Activated CD8-positive, alpha-beta memory T cell treated with anti-CD3 and anti-CD28 coated beads for 4 hours (primary cell): ENCODE data around the gene BATF.

Experiments used
- DNase-seq, 2 donors: peaks; one replicate each; pipeline ENCODE4 v3.0.0-alpha.2; 2020; ENCODE audit warnings: low read depth in 2 of 2

BATF gene

DNA sequence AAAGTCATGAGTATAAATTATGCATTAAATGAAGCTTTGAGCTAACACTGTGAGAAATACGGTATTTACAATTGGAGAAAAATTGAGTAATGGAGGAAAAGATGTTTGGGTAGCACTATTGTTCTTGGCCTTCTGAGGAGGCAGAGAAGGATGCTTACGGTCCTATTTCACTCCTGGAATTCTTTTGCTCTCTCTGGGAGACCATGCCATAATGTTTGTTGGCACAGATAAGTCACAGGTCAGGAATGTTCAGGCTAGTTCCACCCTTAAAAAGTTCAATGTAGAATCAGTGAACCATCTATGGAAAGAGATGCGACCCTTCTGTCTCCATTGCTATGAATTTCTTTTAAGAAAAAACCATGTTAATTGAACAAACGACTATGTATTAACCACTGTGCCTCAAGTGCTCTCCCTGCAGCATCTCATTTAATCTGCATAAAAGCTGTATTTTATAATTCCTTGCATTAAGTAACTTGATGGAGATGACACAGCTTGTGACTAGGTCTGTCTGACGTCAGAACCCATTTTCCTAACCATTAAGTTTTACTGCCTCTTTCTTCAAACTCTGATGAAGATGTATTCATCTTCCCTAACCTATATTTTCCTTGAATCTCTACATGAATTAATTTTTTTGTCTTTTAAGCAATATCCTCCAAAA is 9.5 kb downstream of the BATF start:
- DNase-seq, result no peak

DNA sequence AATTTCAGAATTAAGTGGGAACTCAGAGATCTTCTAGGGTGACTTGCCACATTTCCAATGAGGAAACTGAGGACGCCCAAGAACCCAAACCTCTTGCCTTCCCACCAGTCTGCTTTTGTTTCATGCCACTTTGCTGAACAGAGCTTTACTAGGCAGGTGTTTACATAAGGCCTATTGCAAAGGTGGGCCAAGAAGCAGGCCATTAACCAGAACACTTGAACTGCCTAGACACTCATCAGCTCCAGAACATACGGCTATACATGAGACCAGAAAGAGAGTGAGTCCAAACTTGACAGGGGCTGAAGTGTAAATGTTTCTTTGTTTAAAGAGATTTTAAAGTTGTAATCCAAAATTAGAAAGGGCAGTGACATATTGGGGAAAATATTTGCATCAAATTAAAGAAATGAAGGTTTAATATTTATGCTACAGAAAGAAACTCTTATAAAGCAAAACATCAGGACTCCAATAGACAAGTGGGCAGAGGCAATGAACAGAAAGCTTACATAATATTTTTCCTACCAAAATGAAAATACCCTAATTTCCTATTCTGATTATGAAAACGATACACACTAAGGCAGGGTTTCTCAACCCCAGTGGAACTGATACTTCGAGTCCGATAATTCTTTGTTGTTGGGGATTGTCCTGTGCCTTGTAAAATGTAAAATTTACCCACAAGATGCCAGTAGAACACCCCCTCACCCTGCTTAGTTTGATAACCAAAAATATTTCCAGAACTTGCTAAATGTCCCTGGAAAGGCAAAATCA is 11.7 kb downstream of the BATF start:
- DNase-seq, result no peak

DNA sequence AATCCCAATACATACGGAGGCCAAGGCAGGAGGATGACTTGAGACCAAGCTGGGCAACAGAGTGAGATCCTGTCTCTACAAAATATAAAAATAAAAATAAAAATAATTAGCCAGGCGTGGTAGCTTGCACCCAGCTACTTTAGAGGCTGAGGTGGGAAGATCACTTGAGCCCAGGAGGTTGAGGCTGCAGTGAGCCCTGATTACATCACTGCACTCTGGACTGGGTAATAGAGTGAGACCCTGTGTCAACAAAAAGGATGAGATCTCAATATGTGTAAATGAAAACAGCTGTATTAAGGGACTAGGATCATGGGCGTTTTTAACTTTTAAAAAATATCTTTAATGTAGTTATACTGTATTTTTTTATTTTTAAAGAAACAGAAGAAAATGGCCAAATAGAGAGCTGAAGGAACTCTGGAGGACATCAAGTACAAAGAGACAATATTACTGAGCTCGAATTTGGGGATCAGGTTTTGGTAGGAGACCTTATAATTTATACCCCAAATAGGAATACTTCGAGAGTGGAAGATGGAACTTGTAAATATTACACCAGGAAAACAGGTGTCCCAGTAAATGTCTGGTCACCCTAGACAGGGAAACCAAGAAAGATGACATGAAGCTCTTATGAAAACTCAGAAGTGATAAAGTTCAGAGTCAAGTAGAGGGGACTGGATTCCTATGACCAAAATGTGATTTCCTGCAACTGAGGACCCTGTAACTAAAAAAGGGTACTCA is 13.1 kb downstream of the BATF start:
- no peak for DNase-seq

DNA sequence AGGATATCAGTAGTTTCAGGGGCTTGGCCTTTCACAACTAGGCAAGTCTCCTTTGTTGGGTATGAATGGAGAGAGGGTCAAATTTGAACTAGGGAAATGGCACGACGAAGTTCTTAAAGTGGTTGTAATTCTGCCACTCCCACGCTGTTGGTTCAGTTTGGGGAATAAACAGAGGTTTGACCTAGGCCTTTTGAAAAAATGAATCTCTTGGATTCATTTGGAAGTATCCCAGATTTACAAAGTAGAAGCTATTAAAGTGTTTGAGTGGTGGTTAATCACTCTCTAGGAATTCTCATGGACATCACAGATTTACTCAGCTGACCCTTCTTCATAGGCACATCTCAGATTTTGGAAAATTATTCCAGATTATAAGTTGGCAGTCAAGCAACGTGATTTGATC is 14.8 kb downstream of the BATF start:
- DNase-seq, result no peak

DNA sequence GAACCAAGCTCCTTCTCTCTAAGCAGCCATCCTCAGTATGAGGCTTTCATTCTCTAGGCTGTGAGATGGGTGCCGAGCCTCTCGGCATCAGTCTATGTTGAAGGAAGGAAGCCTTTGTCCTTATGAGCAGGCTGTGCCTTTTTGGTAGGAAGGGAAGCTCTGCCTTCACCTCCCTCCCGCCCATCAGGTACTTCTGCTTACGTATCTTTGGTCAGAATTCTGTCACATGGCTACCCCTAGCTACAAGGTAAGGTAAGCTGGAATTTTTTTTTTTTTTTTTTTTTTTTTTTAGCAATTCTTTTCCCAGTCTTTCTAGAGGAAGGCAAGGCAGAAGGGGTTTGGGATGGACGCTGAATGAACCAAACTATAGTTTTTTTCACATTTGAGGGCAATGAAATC is 16.9 kb downstream of the BATF start:
- DNase-seq, result no peak

DNA sequence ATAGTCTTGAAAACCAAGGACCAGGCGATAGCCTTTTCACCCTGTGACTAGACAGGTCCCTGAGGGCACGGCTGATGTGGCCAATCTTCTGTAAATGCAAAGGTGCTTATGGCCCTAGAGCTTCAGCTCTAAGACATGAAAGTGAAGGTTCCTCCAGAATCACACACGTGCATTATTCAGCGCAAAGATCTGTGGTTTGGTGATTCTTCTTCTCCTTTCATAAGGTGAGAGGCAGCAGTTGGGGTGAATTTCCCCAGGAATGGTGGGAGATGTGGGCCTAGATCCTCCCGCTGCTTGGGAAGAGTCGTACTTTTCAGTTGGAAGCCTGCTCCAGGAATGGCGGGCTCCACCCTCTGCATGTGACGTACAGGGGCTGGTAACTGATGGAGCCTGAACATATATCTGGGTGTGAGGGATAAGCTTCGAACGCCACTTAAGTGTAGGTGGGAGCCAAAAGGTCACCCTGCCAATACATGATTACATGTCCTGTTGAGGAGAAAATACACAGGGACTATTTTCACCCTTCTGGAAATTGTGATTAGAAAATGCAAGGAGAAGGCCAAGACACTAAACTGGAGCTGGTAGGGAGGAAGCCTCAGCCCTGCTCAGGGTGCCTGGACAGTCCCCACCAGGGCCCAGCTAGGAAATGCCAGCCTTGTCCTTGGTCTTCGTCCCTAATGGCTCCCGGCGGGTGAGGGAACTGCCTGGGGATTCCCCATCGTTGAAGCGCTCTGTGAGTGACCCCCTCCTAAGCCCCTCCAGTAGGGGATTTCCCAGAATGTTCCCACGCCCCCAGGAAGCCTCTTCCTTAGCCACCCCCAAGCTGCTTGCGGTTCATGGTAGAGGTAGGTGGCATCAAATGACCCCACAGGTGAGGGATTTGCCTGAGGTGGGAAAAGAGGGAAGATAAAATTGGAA is 17.6 kb downstream of the BATF start:
- peak in 1 of 2 donors; percentile 17 for DNase-seq

DNA sequence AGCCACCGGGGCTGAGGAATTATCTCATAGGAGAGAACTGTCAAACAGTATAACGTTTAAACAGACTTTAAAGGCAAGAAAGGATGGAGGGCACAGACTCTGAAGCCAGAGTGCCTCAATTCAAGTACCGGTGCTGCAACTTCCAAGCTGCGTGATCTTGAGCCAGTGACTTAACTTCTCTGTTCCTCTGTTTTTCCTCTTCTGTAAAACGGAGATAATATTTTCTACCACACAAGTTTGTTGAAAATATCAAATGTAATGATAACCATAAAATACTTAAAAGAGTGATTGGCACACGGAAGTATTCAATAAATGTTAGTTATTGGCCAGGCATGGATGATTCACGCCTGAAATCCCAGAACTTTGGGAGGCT is 18.2 kb downstream of the BATF start:
- DNase-seq, result no peak

DNA sequence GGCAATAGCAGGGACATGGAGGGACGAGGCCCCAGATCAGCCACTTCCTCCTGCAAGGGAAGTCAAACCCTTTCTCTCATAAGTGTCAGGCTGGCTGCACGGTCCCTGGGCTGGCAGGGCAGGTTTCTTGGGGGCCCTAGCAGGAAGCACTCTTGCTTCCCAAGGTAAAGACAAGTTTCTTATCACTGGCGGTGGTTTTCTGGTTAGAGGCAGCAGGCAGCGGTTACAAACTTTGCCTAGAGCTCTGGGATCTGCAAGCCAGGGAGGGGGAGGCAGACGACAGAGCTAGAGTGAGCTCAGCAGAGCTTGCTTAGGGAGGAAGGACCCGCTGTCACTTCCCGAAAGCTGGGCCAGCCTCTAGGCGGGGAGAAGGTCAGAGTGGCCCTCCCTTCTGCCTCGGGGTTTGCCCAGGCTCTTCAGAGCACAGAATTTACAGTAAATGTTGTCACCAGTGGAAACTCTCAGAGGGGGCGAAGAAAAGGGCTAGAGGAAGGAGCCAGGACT is 20.4 kb downstream of the BATF start:
- peak; percentile 57 to 72 for DNase-seq

DNA sequence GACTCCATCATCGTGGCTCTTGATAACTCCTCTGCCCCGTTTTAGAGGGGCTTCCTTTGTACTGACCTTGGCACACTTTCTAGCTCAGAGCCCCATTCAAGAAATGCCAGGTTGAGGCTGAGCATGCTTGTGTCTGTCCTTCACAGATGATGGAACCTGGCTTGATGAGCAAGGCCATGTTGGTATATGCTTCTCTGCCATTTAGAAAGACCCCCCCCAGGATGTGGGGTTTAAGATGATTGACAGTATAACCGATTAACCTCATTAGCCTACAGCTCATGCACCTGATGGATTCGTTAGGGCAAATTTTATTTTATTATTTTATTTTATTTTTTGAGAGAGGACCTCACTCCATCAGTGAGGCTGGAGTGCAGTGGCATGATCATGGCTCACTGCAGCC is 21.0 kb downstream of the BATF start:
- no peak for DNase-seq

DNA sequence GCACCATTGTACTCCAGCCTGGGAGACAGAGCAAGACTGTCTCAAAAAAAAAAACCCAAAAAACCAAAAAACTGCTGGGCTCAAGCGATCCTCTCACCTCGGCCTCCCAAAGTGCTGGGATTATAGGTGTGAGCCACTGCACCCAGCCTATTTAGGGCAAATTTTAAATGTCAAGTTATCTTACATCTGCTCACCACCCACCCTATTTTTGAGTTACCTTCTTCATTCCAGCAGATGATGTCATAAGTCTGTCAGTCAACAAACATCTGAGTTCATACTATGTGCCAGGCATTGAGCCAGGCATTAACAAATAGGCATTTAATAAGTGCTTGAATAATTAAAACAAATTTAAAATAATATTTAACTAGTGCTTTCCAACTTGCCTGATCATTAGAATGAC is 21.5 kb downstream of the BATF start:
- DNase-seq, result no peak

DNA sequence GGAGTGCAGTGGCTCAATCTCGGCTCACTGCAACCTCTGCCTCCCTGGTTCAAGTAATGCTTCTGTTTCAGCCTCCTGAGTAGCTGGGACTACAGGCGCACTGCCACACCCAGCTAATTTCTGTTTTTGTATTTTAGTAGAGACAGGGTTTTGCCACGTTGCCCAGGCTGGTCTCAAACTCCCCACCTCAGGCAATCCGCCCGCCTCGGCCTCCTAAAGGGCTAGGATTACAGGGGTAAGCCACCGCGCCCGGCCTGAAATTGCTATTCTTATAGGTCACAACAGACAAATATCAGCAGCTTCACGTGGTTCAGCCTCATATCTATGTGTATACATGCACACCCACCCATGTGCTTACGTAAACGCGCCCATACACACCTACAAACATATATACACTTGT is 23.6 kb downstream of the BATF start:
- no peak for DNase-seq

DNA sequence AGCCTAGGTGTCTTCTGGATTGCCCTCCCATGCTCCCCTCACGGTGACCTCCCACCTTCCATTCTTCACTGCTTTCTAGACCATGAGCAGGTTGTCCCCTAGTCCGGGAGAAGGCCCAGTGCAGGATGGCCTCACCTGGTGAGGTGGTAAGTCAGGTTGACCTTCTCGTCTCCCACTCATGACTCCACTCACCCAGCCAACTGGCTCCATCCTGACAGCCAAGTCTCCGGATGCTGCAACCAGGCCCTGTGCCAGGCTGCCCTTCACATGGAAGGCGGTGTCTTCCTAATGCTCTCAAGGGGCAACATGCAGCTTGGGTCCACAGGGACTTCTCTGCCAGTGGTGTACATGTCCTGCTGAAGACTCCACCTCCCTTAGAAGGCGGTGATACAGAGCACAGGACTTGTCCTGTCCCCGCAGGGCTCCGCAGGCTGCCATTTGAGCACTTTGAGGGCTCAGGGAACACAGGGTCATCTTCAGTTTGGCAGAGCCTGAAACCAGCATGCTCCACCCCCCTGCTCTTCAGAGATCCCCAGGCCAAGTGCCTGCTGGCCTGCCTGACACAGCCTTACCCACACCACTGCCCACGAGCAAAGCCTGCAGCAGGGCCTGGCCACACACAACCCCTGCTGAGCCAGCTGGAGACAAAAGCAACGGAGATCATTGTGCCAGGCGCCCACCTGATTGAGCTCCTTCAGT is 25.4 kb downstream of the BATF start:
- DNase-seq, result no peak

DNA sequence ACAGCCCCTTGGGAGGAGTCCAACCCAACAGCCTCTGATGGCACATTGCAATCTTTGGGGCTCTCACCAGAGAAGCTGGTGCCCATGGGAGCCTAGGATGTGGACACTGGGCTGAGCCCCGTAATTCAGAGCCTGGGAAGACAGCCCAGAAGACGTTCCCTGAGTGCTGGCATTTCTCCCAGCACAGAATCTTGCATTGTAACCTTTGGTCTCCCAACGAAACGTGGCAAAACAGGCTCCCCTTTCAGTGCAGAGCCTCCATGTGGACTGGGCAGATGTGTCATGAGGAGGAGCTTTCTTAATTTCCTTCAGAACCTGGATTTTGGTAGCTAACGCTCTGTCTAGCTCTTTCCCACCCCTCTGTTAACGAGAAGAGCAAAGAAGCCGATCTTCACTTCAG is 26.3 kb downstream of the BATF start:
- DNase-seq, result no peak

DNA sequence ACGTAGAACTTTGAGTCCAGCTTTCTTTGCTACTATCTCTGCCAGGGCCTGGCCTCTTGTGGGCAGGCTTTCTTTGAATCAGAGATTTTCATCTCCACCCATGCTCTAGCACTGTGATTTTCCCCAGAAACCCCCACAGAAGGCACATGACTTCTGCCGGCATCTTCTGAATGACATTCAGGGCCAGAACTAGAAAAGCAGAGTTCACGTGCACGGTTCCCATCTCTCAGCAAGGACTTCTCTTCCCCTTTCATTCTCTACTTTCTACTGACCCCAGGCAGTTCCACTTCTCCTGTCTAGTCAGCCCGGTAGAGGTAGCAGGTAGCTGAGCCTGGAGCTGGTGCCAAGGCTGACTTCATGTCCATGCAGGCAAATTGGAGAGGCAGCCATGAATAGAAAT is 26.9 kb downstream of the BATF start:
- no peak for DNase-seq

DNA sequence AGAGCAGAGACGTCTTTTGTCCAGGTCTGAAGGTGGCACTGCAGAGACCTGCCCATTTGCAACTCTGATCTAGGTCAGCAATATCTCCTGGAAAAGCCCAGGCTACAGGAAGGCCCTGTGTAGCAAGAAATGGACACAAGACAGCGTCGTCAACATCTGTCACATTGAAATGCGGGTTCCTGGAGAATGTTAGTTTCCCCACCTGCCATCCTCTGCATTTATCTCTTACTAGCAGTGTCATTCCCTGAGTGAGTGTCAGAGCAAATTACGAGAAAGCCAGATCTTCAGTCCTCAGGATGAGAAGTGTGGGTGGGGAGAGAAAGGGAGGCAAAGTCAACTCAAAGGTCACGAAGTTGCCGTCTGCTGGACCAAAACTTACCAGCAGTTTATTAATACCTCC is 28.8 kb downstream of the BATF start:
- no peak for DNase-seq

DNA sequence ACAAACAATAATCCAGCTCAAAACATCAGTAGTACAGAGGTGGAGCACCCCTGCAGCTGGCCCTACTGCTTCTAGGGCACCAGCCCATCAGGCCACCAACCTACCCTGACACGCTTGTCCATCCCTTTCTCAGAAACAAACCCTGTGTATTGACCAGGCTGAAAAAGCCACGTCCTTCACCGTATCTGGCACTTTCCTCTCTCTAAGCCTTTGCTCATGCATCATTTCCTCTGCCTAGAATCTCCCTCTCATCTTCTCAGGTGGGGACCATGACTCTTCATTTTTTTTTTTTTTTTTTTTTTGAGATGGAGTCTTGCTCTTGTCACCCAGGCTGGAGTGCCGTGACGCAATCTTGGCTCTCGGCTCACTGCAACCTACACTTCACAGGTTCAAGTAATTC is 30.9 kb downstream of the BATF start:
- DNase-seq, result no peak

DNA sequence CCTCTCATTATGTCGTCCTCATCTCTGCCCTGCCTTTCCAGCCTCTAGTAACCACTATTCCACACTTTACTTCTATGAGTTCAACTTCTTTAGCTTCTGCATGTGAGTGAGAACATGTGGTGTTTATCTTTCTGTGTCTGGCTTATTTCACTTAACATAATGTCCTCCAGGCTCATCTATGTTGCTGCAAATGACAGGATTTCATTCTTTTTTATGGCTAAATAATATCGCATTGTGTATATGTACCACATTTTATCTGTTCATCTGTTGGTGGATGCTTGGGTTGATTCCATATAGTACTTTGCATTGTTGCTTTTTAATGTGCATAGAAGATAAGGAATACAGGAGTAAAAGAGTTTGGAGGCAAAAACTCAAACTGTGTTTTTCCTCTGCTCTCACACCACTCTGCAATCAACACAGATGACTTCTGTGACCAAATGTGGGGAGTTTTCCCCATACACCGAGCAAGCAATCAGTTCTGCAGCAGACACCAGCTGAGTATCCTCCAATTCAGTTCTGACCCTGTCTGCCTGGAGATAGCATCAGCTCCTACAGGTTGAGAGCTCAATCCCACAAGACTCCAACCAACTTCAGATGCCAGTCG is 31.6 kb downstream of the BATF start:
- no peak for DNase-seq

DNA sequence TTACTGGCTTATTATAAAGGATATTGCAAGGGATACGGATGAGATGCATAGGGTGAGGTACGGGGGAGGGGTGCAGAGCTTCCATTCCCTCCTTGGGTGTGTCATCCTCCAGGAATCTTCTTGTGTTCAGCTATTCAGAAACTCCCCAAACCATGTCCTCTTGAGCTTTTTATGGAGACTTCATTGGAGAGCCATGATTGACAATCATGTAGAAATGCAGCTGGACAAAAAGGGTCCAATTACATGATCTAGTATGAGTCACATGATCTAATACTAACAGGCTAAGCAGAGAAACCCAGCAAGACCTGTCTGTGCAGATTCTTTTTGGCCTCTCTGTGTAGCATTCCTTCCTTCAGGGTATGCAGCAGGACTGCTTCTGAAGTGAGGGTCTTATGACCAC is 32.2 kb downstream of the BATF start:
- DNase-seq, result no peak

DNA sequence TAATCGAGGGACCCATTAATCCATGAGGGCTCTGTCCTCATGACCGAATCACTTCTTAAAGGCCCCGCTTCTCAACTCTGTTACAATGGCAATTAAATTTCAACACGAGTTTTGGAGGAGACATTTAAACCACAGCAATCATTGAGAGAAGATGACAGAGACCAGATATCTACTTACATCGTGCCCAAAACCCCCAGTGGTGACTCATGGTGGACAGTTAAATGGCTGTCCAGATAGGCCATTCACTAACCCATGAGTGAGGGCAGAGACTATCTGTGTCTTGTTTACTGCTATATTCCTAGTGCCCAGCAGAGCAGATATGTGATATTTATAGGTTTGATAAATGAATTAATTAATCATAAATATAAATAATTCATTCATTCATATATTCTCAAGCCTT is 36.2 kb downstream of the BATF start:
- no peak for DNase-seq

DNA sequence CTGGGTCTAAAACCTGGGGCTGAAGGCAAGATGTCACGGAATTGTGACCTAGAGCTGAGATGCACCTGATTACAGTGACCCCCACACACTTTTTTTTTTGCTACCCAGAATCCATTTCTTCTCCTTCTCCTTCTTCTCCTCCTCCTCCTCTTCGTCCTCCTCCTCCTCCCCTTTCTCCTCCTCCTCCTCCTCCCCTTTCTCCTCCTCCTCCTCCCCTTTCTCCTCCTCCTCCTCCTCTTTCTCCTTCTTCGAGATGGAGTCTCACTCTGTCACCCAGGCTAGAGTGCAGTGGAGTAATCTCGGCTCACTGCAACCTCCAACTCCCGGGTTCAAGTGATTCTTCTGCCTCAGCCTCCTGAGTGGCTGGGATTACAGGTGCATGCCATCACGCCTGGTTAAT is 36.8 kb downstream of the BATF start:
- no peak for DNase-seq
